A172 (cell line): Measurements from ENCODE around the gene CRYL1. TPM values are rescaled to one million over a fixed set of nuclear protein-coding genes. Genes with fewer than 3 reads are reported as not detected.

Experiments
- DNase-seq: peaks from one replicate; pipeline ENCODE4 v3.0.0-alpha.2; 2015; ENCODE audit warnings: low spot score
- total RNA-seq: library from RNA; depleted of rRNA; stranded (reverse); fragments of >200 nt; shearing (Covaris generic); gene quantifications from 2 replicates; pipeline ENCODE4 v1.2.3, GENCODE V29; 2014

CRYL1 gene
- total RNA-seq, 1 experiment from 2014 or later, result 10.5 TPM

DNA sequence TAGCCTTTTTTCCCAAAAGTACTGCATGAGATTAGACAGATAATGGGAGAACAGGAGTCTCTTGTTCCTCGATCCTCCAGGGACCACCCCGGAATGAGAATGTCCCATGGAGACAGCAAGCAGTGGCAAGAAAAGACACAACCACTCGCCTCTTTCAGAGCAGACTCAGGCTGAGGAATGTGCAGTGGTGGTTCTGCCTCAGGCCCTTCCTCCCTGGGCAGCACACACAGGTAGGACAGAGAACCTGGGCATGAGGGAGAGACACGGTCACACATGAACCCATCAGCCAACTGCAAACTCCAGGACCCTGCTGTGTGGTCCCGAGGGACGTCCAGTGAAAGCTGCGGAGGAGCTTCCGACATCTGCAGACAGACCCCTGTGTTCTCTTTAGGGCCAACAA lies 31.0 kb downstream of the CRYL1 start:
- DNase-seq, result no peak

GRCh38 chr13:20492641-20493040 lies 33.0 kb downstream of the CRYL1 start:
- DNase-seq, result peak; percentile 52

- no peak for DNase-seq
Measured at GRCh38 chr13:20491926-20492435, 33.7 kb downstream of the CRYL1 start.

DNA sequence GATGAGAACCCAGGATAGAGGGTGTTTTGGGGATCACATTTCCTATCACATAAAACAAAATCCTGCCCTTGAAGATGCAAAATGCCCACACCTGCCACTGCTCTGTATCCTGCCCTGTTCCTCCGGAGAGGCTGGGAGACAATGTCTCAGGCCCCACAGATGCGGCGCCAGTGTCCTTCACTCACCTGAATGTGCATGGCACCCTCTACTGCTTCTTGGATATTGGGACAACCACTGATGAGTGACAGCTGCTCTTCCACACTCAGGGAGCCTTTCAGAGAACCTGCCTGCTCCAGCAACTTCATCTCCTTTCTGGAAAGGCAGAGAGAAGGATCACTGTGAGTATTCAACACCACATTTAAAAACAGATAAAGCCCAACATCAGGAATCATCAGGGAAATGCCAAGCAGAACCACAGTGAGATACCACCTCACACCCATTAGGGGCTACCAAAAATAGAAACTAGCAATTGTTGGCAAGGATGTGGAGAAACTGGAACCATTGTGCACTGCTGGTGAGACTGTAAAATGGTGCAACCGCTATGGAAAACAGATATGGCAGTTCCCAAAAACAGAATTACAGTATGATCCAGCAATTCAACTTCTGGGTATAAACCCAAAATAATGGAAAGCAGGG lies 36.4 kb downstream of the CRYL1 start:
- DNase-seq, result no peak

GRCh38 chr13:20487927-20488326 lies 37.7 kb downstream of the CRYL1 start:
- DNase-seq, result no peak

GRCh38 chr13:20482787-20483186 lies 42.9 kb downstream of the CRYL1 start:
- DNase-seq, result no peak

DNA sequence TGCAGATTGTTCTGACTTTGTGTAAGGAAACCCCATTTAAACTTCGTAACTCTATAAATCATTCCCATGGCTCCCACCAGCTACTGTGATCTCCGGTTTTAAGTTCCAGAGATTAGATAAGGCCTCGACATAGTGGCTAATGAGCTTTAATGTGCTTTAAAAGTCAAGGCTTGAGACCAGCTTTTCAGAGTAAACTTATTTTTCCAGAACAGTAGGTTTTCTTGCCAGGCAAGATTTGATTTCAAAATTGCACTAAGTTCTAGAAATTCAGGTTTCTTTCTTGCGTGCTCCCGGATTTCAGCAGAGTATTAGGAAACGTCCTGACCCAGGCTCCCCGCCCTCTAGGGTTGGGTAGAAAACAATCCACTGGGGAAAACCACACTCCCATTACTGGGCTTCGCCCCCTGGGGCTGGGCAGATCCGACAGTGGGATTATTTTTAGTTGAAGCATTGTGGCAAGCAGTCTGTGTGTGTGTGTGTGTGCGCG lies 43.3 kb downstream of the CRYL1 start:
- no peak for DNase-seq

GRCh38 chr13:20477394-20477793 lies 48.3 kb downstream of the CRYL1 start:
- DNase-seq, result no peak

DNA sequence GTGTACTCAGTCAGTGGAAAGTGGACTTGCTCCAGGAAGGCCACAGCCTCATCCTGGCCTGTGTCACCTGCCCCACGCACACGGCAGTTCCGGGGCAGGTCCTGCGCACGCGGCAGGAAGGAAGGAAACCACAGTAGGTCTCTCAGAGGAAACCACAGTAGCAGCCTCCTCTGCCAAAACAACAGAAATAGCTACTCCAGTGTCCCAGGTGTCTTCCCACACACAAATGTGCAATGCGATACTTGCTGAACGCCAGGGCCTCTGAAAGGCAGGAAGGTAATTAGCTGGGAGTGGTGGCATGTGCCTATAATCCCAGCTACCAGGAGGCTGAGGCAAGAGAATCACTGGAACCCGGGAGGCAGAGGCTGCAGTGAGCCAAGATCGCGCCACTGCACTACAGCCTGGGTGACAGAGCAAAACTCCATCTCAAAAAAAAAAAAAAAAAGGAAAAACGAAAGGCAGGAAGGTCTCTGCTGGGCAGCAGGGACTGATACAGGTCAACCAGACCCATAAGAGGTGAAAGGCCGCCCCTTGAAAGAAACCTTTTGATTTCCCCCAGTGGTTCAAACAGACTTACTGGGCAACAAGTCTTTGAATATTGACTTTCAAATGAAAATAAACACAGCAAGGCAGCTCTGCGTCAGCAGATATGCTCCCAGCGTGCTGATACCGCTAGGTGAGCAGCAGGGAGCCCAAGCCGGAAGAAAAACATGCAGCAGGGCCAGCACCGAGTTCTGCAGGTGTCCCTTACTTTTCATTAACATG lies 49.5 kb downstream of the CRYL1 start:
- DNase-seq, result no peak

- DNase-seq, result no peak
Measured at GRCh38 chr13:20474515-20474914, 51.1 kb downstream of the CRYL1 start.

GRCh38 chr13:20473888-20474287 lies 51.8 kb downstream of the CRYL1 start:
- no peak for DNase-seq

DNA sequence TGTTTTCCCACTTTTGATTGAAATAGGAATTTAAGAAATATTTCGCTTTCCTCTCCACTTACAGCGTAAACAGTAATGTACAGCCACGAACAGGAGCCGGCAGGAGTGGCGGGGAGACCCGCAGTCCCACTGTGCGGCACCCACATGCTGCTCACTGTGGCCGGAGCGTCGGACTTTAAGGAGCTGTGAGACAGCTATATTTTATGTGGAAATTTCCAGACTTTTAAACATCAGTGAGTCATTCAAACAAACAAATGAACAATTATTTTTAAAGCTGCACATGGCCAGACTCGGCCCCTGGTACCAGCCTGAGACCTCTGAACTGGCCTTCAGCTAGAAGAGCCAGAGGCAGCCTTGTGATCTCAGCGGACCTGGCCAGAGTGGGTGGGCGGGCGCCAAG lies 52.5 kb downstream of the CRYL1 start:
- DNase-seq, result peak; percentile 7

- DNase-seq, result no peak
Measured at GRCh38 chr13:20472531-20472930, 53.1 kb downstream of the CRYL1 start.

DNA sequence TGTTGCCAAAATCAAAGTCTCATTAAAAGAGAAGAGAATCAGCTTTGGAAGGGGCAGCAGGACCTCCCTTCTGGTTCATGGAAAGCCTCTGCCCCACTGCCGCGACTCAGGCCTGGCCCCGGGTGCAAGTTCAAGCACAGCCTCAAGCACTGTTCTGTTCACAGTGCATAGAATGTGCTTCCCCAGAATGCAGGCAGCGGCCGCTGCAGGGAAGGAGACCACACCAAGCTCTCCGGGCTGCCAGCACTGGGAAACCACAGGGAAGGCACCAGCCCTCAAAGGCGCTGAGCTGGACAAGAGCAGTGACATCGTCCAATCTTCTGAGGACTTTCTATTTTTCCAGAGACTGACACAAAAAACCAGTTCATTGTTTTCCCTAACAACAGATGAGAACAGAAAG lies 55.5 kb downstream of the CRYL1 start:
- no peak for DNase-seq

- DNase-seq, result no peak
Measured at GRCh38 chr13:20466371-20466770, 59.3 kb downstream of the CRYL1 start.

- DNase-seq, result no peak
Measured at GRCh38 chr13:20465218-20465879, 60.3 kb downstream of the CRYL1 start.

GRCh38 chr13:20462921-20463320 lies 62.7 kb downstream of the CRYL1 start:
- DNase-seq, result no peak

DNA sequence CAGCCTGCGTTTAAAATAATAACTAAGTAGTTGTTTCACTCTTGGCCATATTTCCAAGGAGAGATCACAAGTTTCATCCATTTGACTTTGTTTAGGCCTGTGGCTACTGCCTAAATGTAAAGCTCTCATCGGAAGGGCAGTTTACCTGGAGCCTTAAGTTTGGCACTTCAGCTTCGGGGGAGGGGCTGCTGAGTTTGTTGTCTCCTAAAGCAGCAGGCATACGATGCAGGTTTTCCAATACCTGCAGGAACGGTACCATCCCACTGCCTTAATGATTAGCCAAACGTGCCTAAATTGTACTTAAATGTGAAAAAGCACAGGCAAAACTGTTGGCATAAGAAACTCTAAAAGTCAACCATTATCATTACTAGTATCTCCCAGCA lies 63.1 kb downstream of the CRYL1 start:
- no peak for DNase-seq

- peak; percentile 8 for DNase-seq
Measured at GRCh38 chr13:20461860-20462532, 63.7 kb downstream of the CRYL1 start.

DNA sequence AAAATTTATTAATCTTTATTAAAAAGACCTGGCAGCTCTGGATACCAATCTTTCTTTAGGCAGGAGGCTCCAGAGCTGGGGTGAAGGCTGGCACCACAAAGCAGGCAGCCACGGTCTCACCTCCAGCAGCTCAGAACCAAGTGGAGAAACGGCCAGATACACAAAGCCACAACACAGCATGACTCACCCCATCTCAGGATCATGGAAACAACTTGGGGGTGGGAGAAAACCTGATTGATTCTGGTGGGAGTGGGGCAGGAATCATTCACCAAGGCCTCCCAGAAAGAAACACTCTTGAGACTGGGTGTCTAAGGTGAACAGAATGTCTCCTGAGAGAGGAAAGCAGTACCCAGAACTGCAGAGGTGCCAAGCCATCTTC lies 64.2 kb downstream of the CRYL1 start:
- peak; percentile 10 for DNase-seq

DNA sequence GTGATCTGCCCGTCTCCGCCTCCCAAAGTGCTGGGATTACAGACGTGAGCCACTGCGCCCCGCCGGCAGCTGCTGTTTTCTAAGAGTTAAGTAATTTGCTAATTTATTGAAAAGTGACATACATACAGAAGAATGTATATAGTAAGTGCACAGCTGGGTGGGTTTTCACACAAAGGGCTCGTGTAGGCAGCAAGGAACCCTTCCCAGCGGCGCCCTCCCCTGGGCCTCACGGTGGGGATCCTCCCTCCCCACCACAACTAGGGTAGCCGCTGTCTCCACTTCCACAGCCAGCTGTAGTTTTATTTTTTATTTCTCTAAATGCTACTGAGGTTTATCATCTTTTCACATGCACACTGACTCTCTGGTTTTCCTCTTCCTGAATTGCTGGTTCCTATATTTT lies 64.9 kb downstream of the CRYL1 start:
- DNase-seq, result no peak

GRCh38 chr13:20457670-20458069 lies 68.0 kb downstream of the CRYL1 start:
- DNase-seq, result no peak
